Lower leg skin (tissue), 3 donors: ENCODE data around the gene ZNF493.

ENCODE experiments used
- CTCF ChIP-seq, 3 donors: fragments of 450-650 bp; IDR thresholded peaks; one replicate each; pipeline ENCODE4 v1.5.1; 2016; ENCODE audit warnings: antibody characterized with exemption in 3 of 3, mild to moderate bottlenecking in 3 of 3, moderate library complexity in 2 of 3
- POLR2A ChIP-seq, 2 donors: fragments of 450-650 bp; IDR thresholded peaks; one replicate each; pipeline ENCODE4 v1.6.1; 2016 to 2017; ENCODE audit warnings: antibody characterized with exemption in 2 of 2, mild to moderate bottlenecking in 1 of 2, moderate library complexity in 1 of 2

DNA sequence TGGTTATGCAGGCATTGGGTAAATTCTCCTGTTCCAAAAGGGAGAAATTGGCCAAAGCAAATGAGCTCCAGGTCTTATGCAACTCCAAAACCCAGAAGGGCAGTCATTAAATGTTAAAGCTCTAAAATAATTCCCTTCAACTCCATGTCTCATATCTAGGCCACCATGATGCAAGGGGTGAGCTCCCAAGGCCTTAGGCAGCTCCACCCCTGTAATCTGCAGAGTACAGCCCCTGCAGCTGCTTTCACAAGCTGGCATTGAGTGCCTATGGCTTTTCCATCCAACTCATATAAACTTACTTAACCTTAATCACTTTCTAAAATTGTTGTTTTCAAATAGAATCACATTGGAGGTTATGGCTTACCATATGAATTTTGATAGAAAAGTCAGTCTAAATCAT lies 63.8 kb downstream of the ZNF493 start:
- no peak for TF ChIP-seq CTCF (IDR thresholded peaks at IDR 0.05)
- no peak for TF ChIP-seq POLR2A (IDR thresholded peaks at IDR 0.05)
